ENCODE data around the gene PAFAH1B2.

The PAFAH1B2 gene

DNA sequence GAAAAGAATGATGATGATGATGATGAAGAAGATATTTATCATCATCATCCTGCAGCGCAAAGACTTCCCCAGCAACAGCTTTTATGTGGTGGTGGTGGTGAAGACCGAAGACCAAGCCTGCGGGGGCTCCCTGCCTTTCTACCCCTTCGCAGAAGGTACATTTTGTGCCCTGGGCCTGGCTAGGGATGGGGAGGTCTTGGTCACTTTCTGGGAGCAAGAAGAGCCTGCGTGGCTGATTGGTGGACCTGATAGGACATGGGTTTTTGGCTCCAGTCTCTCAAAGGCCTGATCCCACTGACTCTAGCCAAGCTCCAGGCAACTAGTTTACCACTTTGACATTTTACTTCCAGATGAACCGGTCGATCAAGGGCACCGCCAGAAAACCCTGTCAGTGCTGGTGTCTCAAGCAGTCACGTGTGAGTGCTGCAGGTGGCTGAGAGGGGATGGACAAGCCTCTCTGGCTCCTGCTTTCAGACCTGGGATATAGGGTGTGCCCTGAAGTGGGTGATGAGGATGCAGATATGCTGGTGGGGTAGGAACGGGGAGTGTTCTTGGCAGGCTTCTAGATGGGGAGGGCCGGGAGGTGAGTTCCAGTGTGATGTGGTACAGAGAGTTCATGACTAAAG lies 39.8 kb downstream of the PAFAH1B2 start:
- peaks cover 31% of the 10 kb centered on the region for H3K36me3 ChIP-seq (ENCODE audit: control insufficient read depth, insufficient read depth, low read length)
- peaks cover 13% of the 10 kb centered on the region for H3K4me1 ChIP-seq (ENCODE audit: control insufficient read depth, insufficient read depth, low read length)
- H3K9me3 ChIP-seq (ENCODE audit: control insufficient read depth, insufficient read depth, low read depth, low read length) = no peaks in the 10 kb centered on the region
- no peak overlapping the region for H3K4me3 ChIP-seq (ENCODE audit: low read depth, low read length)
- no peaks in the 10 kb centered on the region for H3K27me3 ChIP-seq (ENCODE audit: control insufficient read depth, insufficient read depth, low read length)
- no peak overlapping the region for H3K27ac ChIP-seq (ENCODE audit: low read depth, low read length)
- no peak overlapping the region for H3K9ac ChIP-seq (ENCODE audit: low read length)

DNA sequence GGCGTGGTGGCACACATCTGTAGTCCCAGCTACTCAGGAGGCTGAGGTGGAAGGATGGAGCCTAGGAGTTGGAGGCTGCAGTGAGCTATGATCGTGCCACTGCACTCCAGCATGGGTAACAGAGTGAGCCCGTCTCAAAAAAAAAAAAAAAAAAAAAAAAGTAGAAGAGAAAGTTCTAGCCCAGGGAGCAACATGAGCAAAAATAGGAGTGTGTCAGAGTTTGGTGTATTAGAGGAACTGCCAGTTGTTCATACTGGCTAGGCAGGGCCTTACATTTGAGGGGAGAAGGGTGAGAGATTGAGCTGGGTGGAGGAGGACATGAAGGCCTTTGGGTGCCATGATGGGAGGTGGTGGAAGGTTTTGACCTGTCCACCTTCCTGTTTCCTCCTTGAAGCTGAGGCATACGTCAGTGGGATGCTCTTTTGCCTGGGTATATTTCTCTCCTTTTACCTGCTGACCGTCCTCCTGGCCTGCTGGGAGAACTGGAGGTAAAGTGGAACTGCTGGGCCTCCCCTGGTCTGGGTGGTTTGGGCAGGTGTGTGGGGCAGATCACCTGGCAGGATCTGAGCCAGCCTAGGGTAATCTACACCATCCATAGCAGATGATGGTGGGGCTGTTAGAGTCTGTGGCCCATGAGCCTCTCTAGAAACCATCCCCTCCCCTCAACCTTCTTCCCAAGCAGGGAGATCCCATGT lies 41.8 kb downstream of the PAFAH1B2 start:
- Histone ChIP-seq H3K4me1 (ENCODE audit: control insufficient read depth, insufficient read depth, low read length) (peaks cover 3% of the 10 kb centered on the region; the same call in 1 of the 2 replicates), H3K9me3 (ENCODE audit: control insufficient read depth, insufficient read depth, low read depth, low read length) (no peaks in the 10 kb centered on the region), H3K27me3 (ENCODE audit: control insufficient read depth, insufficient read depth, low read length) (no peaks in the 10 kb centered on the region), H3K9ac (ENCODE audit: low read length) (no peak overlapping the region), H3K4me3 (ENCODE audit: low read depth, low read length) (no peak overlapping the region), H3K27ac (ENCODE audit: low read depth, low read length) (no peak overlapping the region), H3K36me3 (ENCODE audit: control insufficient read depth, insufficient read depth, low read length) (peaks cover 50% of the 10 kb centered on the region)

DNA sequence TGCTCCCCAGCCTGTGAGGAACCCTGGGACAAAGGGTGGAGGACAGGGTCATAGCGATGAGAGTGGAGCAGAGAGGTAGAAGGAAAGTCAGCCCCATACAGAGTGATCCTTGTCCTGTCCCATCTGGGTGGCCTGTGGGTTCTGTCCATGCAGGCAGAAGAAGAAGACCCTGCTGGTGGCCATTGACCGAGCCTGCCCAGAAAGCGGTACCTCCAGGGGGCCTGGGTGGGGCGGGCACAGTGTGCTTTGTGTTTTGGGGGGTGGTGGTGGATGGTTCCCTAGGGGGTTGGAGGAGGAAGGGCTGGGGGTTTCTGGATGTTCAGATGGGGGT lies 42.3 kb downstream of the PAFAH1B2 start:
- Histone ChIP-seq H3K36me3 (ENCODE audit: control insufficient read depth, insufficient read depth, low read length) (peaks cover 51% of the 10 kb centered on the region), H3K9me3 (ENCODE audit: control insufficient read depth, insufficient read depth, low read depth, low read length) (no peaks in the 10 kb centered on the region), H3K27ac (ENCODE audit: low read depth, low read length) (no peak overlapping the region), H3K4me3 (ENCODE audit: low read depth, low read length) (no peak overlapping the region), H3K9ac (ENCODE audit: low read length) (no peak overlapping the region), H3K27me3 (ENCODE audit: control insufficient read depth, insufficient read depth, low read length) (no peaks in the 10 kb centered on the region), H3K4me1 (ENCODE audit: control insufficient read depth, insufficient read depth, low read length) (no peaks in the 10 kb centered on the region)

DNA sequence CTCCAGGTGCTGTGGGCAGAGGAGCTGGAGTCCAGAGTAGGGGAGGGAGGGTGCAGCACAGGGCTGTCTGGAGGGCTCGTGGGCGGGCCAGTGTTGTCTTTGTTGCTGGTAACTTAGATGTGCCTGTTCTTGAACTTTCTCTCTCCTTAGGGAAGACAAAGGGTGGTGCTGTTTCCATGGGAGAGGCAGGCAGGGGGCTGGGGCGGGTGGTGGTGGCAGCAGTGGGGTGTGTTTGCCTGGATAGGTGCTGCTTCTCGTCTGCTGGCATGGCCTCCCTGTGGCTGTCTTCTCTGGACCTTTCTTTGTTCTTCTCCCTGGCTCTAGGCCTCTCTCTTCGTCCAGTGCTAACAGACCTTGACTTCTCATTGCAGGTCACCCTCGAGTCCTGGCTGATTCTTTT lies 42.9 kb downstream of the PAFAH1B2 start:
- no peak overlapping the region for H3K27ac ChIP-seq (ENCODE audit: low read depth, low read length)
- H3K36me3 ChIP-seq (ENCODE audit: control insufficient read depth, insufficient read depth, low read length) = peaks cover 56% of the 10 kb centered on the region
- H3K9me3 ChIP-seq (ENCODE audit: control insufficient read depth, insufficient read depth, low read depth, low read length) = no peaks in the 10 kb centered on the region
- no peak overlapping the region for H3K4me3 ChIP-seq (ENCODE audit: low read depth, low read length)
- H3K4me1 ChIP-seq (ENCODE audit: control insufficient read depth, insufficient read depth, low read length) = no peaks in the 10 kb centered on the region
- no peaks in the 10 kb centered on the region for H3K27me3 ChIP-seq (ENCODE audit: control insufficient read depth, insufficient read depth, low read length)
- H3K9ac ChIP-seq (ENCODE audit: low read length) = no peak overlapping the region

DNA sequence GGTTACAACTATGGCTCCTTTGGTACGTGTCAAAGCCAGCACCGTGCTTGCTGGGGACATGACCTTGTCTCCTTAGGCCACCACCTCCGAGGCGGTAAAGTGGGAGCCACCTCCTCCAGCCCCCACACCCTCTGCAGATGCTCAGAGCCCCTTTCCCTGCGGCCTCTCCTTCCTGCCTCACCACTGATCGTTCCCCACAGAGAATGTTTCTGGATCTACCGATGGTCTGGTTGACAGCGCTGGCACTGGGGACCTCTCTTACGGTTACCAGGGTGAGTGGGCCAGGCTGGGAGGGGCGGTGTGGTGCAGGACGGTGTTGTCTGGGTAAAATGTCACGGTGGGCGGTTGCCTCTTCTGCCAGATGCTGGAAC lies 43.3 kb downstream of the PAFAH1B2 start:
- Histone ChIP-seq H3K27me3 (ENCODE audit: control insufficient read depth, insufficient read depth, low read length) (no peaks in the 10 kb centered on the region), H3K4me3 (ENCODE audit: low read depth, low read length) (no peak overlapping the region), H3K4me1 (ENCODE audit: control insufficient read depth, insufficient read depth, low read length) (no peaks in the 10 kb centered on the region), H3K9me3 (ENCODE audit: control insufficient read depth, insufficient read depth, low read depth, low read length) (no peaks in the 10 kb centered on the region), H3K9ac (ENCODE audit: low read length) (no peak overlapping the region), H3K27ac (ENCODE audit: low read depth, low read length) (no peak overlapping the region), H3K36me3 (ENCODE audit: control insufficient read depth, insufficient read depth, low read length) (peaks cover 55% of the 10 kb centered on the region)

DNA sequence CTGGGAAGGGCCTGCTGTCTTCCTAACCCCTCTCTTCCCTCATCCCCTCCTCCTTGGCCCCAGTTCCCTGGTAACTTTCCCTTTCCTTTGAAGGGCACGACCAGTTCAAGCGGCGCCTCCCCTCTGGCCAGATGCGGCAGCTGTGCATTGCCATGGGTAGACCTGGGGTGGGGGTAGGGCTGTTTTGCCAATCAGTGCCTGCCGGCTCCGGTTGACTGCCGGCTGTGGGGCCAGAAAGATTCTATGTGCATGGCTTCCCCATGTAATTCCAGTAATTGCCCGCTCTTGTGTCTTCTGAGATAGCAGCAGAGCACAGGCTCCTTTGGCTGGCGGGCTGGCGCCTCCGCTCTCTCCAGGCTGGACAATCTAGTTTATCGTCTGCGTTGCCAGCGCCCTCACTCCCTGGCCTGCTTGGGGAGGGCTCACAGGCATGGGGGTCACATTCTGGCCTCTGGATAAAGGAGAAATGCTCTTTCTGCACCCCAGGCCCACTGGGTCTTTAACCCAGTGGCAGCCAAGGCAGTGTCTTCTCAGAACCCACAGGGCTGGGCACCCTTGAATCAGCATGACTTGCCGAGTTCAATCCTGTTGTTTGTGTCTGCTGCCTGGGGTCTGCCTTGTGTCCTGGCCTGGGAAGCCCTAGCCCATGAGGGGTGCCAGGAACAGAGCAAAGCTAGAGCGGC lies 43.9 kb downstream of the PAFAH1B2 start:
- H3K27ac ChIP-seq (ENCODE audit: low read depth, low read length) = no peak overlapping the region
- H3K9ac ChIP-seq (ENCODE audit: low read length) = no peak overlapping the region
- no peaks in the 10 kb centered on the region for H3K27me3 ChIP-seq (ENCODE audit: control insufficient read depth, insufficient read depth, low read length)
- no peaks in the 10 kb centered on the region for H3K4me1 ChIP-seq (ENCODE audit: control insufficient read depth, insufficient read depth, low read length)
- peaks cover 56% of the 10 kb centered on the region for H3K36me3 ChIP-seq (ENCODE audit: control insufficient read depth, insufficient read depth, low read length)
- H3K9me3 ChIP-seq (ENCODE audit: control insufficient read depth, insufficient read depth, low read depth, low read length) = no peaks in the 10 kb centered on the region
- H3K4me3 ChIP-seq (ENCODE audit: low read depth, low read length) = no peak overlapping the region

DNA sequence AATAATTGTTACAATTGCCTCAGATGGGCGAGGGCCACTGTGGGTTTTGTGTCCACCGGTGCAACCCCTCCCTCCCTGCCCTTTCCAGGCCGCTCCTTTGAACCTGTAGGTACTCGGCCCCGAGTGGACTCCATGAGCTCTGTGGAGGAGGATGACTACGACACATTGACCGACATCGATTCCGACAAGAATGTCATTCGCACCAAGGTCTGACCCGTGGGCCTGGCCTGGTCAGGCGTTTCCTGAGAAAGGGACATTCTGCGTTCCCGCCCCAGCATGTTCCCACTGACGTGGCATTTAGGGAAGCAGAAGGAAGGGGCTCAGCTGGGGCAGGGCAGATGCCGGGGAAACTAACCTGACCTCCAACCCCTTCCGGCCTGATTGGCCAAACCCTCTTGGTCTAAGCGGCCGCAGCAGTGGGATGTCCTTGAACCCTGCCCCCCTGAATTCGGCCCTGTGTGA lies 44.6 kb downstream of the PAFAH1B2 start:
- no peaks in the 10 kb centered on the region for H3K27me3 ChIP-seq (ENCODE audit: control insufficient read depth, insufficient read depth, low read length)
- H3K36me3 ChIP-seq (ENCODE audit: control insufficient read depth, insufficient read depth, low read length) = peaks cover 60% of the 10 kb centered on the region
- no peaks in the 10 kb centered on the region for H3K4me1 ChIP-seq (ENCODE audit: control insufficient read depth, insufficient read depth, low read length)
- H3K9me3 ChIP-seq (ENCODE audit: control insufficient read depth, insufficient read depth, low read depth, low read length) = no peaks in the 10 kb centered on the region
- no peak overlapping the region for H3K27ac ChIP-seq (ENCODE audit: low read depth, low read length)
- no peak overlapping the region for H3K4me3 ChIP-seq (ENCODE audit: low read depth, low read length)
- H3K9ac ChIP-seq (ENCODE audit: low read length) = no peak overlapping the region

DNA sequence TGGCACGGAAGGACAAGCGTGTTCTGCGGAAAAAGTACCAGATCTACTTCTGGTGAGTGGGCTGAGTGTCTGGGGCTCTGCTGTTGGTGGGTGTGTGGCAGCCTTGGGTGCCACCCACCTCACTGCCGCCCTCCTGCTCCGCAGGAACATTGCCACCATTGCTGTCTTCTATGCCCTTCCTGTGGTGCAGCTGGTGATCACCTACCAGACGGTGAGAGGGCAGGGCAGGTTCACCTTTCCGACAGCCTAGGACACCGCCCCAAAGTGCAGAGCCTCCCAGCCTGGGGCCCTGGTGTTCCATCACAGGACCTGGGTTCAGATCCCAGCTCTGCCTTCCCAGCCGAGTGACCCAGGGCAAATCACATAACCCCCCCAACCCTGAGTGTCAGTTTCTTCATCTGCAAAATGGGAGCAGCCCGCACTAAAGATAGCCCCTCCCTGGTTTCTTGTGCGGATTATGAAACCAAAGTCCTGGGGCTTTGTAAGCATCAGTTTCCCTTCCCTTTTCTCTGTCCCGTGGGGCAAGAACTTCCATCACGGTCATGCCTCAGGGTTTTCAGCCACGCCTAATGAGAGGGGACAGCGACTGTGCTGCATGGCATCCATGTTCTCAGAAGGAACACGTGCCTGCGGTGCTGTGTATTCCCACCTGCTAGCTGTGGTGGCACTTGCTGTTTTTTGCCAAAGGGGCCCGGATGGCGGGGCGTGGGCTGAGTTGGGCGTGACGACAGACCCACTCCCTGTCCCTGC lies 45.3 kb downstream of the PAFAH1B2 start:
- H3K27me3 ChIP-seq (ENCODE audit: control insufficient read depth, insufficient read depth, low read length) = no peaks in the 10 kb centered on the region
- H3K4me3 ChIP-seq (ENCODE audit: low read depth, low read length) = no peak overlapping the region
- no peaks in the 10 kb centered on the region for H3K4me1 ChIP-seq (ENCODE audit: control insufficient read depth, insufficient read depth, low read length)
- no peak overlapping the region for H3K27ac ChIP-seq (ENCODE audit: low read depth, low read length)
- H3K9me3 ChIP-seq (ENCODE audit: control insufficient read depth, insufficient read depth, low read depth, low read length) = no peaks in the 10 kb centered on the region
- peaks cover 60% of the 10 kb centered on the region for H3K36me3 ChIP-seq (ENCODE audit: control insufficient read depth, insufficient read depth, low read length)
- H3K9ac ChIP-seq (ENCODE audit: low read length) = no peak overlapping the region

DNA sequence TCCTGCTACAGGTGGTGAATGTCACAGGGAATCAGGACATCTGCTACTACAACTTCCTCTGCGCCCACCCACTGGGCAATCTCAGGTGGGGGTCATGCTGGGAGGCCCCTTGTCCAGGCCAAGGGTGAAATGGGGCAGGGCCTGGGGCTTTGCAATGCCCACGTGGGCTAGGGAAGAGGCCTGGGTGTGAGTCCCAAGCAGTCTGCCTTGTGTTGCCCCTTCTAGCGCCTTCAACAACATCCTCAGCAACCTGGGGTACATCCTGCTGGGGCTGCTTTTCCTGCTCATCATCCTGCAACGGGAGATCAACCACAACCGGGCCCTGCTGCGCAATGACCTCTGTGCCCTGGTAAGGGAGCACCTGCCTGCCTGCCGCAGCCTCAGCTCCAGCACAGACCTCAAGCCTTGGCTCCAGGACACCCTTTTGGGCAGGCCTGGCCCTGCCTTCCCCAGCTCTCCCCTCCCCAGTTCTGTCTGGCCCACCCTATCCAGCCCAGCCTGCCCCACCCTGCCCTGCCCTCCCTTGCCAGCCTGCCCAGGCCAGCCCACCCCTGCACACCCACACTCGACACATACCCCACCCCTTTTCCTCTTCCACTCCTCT lies 46.0 kb downstream of the PAFAH1B2 start:
- Histone ChIP-seq H3K27ac (ENCODE audit: low read depth, low read length) (no peak overlapping the region), H3K9me3 (ENCODE audit: control insufficient read depth, insufficient read depth, low read depth, low read length) (no peaks in the 10 kb centered on the region), H3K36me3 (ENCODE audit: control insufficient read depth, insufficient read depth, low read length) (peaks cover 61% of the 10 kb centered on the region), H3K9ac (ENCODE audit: low read length) (no peak overlapping the region), H3K4me3 (ENCODE audit: low read depth, low read length) (no peak overlapping the region), H3K4me1 (ENCODE audit: control insufficient read depth, insufficient read depth, low read length) (no peaks in the 10 kb centered on the region), H3K27me3 (ENCODE audit: control insufficient read depth, insufficient read depth, low read length) (no peaks in the 10 kb centered on the region)

DNA sequence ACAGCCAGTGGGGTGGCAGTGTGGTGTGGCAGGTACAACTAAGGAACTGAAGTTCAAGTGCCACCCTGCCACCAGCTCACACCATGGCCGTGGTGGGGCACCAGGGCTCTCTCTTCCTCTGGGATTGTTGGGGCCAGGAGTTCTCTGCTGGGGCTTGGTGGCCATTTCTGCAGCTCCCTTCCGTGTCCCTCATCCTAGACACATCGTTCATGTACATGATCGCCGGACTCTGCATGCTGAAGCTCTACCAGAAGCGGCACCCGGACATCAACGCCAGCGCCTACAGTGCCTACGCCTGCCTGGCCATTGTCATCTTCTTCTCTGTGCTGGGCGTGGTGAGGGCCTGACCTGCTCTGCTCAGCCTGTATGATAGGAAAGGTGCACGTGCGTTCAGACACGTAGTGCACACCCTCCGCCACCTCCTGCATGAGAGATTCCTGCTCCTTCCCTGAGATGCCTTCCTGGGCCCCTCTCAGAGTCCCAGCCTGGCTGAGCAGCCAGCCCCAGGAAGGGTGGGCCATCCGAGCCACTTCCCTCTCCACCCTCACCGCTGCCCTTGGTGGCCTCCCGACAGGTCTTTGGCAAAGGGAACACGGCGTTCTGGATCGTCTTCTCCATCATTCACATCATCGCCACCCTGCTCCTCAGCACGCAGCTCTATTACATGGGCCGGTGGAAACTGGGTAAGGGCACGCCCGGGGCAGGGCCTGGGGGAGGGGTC lies 47.8 kb downstream of the PAFAH1B2 start:
- Histone ChIP-seq H3K27ac (ENCODE audit: low read depth, low read length) (no peak overlapping the region), H3K27me3 (ENCODE audit: control insufficient read depth, insufficient read depth, low read length) (no peaks in the 10 kb centered on the region), H3K4me3 (ENCODE audit: low read depth, low read length) (no peak overlapping the region), H3K36me3 (ENCODE audit: control insufficient read depth, insufficient read depth, low read length) (peaks cover 63% of the 10 kb centered on the region), H3K4me1 (ENCODE audit: control insufficient read depth, insufficient read depth, low read length) (no peaks in the 10 kb centered on the region), H3K9me3 (ENCODE audit: control insufficient read depth, insufficient read depth, low read depth, low read length) (no peaks in the 10 kb centered on the region), H3K9ac (ENCODE audit: low read length) (no peak overlapping the region)
